Frontal cortex (tissue), 4 donors: ENCODE results near the gene KIF5A. TPM values are rescaled to one million over a fixed set of nuclear protein-coding genes. Genes with fewer than 3 reads are reported as not detected.
"Not testable (repeated sequence)": the region's sequence is repeated elsewhere in the genome, so short reads cannot be mapped to it uniquely, and the experiment has no call there.

Experiments
- DNase-seq, 2 donors: peaks; one replicate each; pipeline ENCODE4 v3.0.0; 2012; ENCODE audit warnings: low spot score in 2 of 2
- FAIRE-seq: peaks from 2 replicates; lab custom pipeline; 2012; peaks lifted over from hg19 to GRCh38; lab: Jason Lieb, UNC
- total RNA-seq: library from RNA; depleted of rRNA; stranded (reverse); fragments of >200 nt; gene quantifications from one replicate; pipeline ENCODE4 v1.2.3, GENCODE V29; 2014
- donor health status: control.
- donor health status: control.
- donor health status: control.

Gene KIF5A
- total RNA-seq, 1 donor from 2014 or later: 42.8 TPM

DNA sequence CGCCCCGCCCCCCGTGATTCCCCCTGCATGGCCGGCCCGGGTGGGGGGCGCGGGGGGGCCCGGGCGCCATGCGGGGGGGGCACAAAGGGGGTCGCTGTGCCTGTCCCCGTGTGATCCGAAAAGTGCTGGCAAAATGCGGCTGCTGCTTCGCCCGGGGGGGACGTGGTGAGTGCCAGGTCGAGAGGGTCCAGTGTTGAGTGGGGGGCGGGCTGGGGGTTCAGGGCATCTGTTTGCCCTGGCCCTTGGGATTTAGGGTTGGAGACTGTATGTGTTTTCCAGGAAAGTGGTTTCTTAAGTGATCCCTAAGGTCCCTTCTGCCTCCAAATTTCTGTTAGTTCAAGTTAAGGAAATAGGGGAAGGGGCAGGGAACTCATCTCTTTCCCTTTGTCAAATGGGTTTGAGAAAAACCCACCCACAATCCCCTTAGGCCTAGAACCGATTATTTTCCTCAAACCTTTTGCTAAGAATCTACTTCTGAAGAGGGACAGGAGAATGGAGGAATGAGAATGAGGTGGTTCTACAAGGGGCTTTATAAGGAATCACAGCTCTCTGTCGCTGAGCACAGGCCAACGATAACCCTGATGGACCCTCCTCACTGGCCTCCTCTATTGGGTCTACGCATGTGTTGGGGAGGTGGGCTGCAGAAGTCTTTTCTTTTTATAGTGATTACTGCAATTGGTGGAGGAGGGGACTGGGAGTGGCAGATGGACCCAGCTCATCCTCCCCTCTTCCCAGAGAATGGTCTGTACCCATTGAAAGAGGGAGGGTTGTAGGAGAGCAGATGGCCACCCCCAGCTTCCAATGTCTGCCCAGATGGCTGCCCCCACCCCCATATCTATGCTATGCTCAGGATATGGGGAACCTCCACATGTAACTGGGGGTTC, 62.2 kb downstream of the KIF5A start:
- DNase-seq: peak in 1 of 2 donors; percentile 60
- FAIRE-seq: no peak

GRCh38 chr12:57612711-57613426, 63.0 kb downstream of the KIF5A start:
- FAIRE-seq: no peak
- DNase-seq: no peak

GRCh38 chr12:57613427-57614109, 63.7 kb downstream of the KIF5A start:
- peak in 1 of 2 donors; percentile 5 for DNase-seq
- no peak for FAIRE-seq

GRCh38 chr12:57614178-57614947, 64.5 kb downstream of the KIF5A start:
- DNase-seq (peak in 1 of 2 donors; percentile 57), FAIRE-seq (no peak)

- no peak for FAIRE-seq
- DNase-seq: no peak
These were observed 65.2 kb downstream of the KIF5A start for GRCh38 chr12:57614948-57615500.

- DNase-seq (peak in 1 of 2 donors; percentile 11), FAIRE-seq (no peak)
These were observed 65.8 kb downstream of the KIF5A start for GRCh38 chr12:57615637-57616036.

- no peak for FAIRE-seq
- DNase-seq: peak; percentile 16 to 37
These were observed 66.7 kb downstream of the KIF5A start for GRCh38 chr12:57616383-57617101.

- FAIRE-seq: no peak
These were observed 68.1 kb downstream of the KIF5A start for GRCh38 chr12:57617942-57618341.

GRCh38 chr12:57618431-57618830, 68.6 kb downstream of the KIF5A start:
- FAIRE-seq, DNase-seq: not testable (repeated sequence)

More at GRCh38 chr12:57617942-57618341, 68.1 kb downstream of the KIF5A start:
- no peak for DNase-seq

DNA sequence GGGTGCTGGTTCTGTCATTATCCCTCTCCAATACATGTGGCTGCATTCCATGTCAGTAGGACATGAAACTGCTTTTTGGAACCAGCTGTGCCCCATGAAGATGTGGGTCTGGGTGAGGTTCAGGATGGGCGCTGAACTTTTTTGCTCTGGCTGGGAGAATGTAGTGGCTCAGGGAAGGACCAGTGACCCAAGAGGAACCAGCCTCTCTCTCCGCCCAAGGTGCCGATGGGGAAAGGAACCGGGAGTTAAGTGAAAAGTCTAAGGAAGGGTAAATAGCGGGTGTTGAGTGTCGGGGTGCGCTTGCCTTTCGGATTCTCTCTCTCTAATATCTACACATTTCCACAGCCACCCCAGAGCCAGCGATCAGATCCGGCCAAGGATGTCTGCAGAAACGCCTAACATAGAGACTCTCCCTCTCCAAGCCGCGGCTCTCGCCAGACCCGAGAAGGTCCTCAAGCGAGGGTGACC, 69.2 kb downstream of the KIF5A start:
- FAIRE-seq: no peak
- DNase-seq: no peak

- DNase-seq (peak in 1 of 2 donors; percentile 16), FAIRE-seq (no peak)
These were observed 69.8 kb downstream of the KIF5A start for GRCh38 chr12:57619434-57620244.

DNA sequence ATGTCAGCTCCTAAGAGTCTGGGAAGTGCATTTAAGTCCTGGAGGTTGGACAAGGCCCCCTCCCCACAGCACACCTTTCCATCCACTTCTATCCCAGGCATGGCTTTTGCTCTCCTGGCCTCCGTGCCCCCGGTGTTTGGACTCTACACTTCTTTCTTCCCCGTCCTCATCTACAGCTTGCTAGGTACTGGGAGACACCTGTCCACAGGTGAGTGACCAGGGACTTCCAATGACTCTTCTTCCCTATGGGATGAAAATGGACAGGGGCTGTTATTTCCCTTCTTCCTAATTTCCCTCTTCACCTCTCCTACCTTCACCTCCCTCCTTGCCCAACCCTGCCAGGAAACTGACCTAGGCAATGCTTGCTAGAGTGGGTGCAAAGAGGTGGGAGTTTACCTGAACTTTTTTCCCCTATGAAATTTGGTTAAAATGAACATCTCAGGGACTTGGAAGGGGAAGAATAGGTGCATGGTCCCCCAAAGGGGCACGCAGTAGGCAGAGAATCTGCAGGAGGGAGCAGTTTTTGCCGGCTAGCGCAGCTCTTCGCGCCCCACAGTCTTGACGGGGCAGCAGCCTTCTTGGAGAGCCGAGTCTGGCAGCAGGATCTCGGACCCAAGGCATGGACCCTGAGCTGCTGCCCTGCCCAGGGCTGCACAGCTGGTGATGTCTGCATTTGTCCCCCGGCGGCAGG, 70.5 kb downstream of the KIF5A start:
- FAIRE-seq (no peak), DNase-seq (peak in 1 of 2 donors; percentile 31)

GRCh38 chr12:57620936-57621496, 71.2 kb downstream of the KIF5A start:
- DNase-seq: peak in 1 of 2 donors; percentile 37
- FAIRE-seq: no peak

- DNase-seq: peak; percentile 82 to 88
- FAIRE-seq: no peak
These were observed 71.9 kb downstream of the KIF5A start for GRCh38 chr12:57621497-57622292.

GRCh38 chr12:57622293-57623245, 72.7 kb downstream of the KIF5A start:
- DNase-seq (no peak), FAIRE-seq (no peak)
